Measurements from ENCODE around the gene TANGO2. TPM values are rescaled to one million over a fixed set of nuclear protein-coding genes. Genes with fewer than 3 reads are reported as not detected.

The TANGO2 gene
- total and polyA plus RNA-seq, 9 of the 15 experiments (the other 6 are each of a cell fraction or from before 2014, with no cell fraction given) = 15.5 to 94.9 (median 70.1) TPM

GRCh38 chr22:20087319-20088262 is 66.7 kb downstream of the TANGO2 start:
- POLR2A ChIA-PET = interaction anchor here (0.7 to 19.4 kb wide), 11 partner anchors 6 to 565 kb away, joined by 3 to 513 read pairs (median 4); partner anchors contain the start of genes RANBP1 and TRMT2A
- TF ChIP-seq PCBP1 (IDR thresholded peaks at IDR 0.05; ENCODE audit: low read depth, low read length, poor library complexity, severe bottlenecking) (no peak), ZFPM2 (CRISPR knock-in tag; IDR thresholded peaks at IDR 0.05) (0 out of 2 replicates have a peak, but pooled peaks have one; percentile 15), SPI1 (IDR thresholded peaks at IDR 0.05; ENCODE audit: borderline replicate concordance, low read depth, low read length) (peak; percentile 34; the same call in 1 of the 2 replicates), HLTF (IDR thresholded peaks at IDR 0.05) (no peak), WHSC1 (IDR thresholded peaks at IDR 0.05; ENCODE audit: low read length) (peak; percentile 62), STAT6 (CRISPR knock-in tag; IDR thresholded peaks at IDR 0.05) (0 out of 2 replicates have a peak, but pooled peaks have one; percentile 24), ZBTB9 (CRISPR knock-in tag; IDR thresholded peaks at IDR 0.05) (0 out of 2 replicates have a peak, but pooled peaks have one; percentile 29), ERF (CRISPR knock-in tag; IDR thresholded peaks at IDR 0.05) (peak; percentile 62; the same call in 1 of the 2 replicates), GTF2F1 (IDR thresholded peaks at IDR 0.05; ENCODE audit: low read depth, low read length) (peak; percentile 40; the same call in 1 of the 2 replicates), RBBP5 (IDR thresholded peaks at IDR 0.05; ENCODE audit: borderline replicate concordance, insufficient read depth, low read length, poor library complexity, severe bottlenecking) (peak; percentile 56), MAZ (CRISPR knock-in tag; conservative IDR thresholded peaks at IDR 0.05 in 1 of 2, IDR thresholded peaks at IDR 0.05 in 1 of 2) (0 out of 4 replicates have a peak, but pooled peaks of 1 of the 2 experiments have one; percentile 6), GTF3C2 (IDR thresholded peaks at IDR 0.05; ENCODE audit: borderline replicate concordance, extremely low read depth, insufficient read length) (no peak)

More at GRCh38 chr22:20087319-20088262, 66.7 kb downstream of the TANGO2 start:
- no peaks in the 10 kb centered on the region for H3K9me3 ChIP-seq (replicated peaks; ENCODE audit: control insufficient read depth, insufficient read depth, low read depth, low read length)
- no peak overlapping the region for H2AFZ ChIP-seq (ENCODE audit: low read depth, low read length)
- peaks cover 86% of the 10 kb centered on the region for H3K79me2 ChIP-seq (ENCODE audit: control insufficient read depth, insufficient read depth, low read length)
- FAIRE-seq (no peak), DNase-seq (ENCODE audit: extremely low read depth in 1 of 4, low spot score in 3 of 4) (no peak), ATAC-seq (no peak)
- no peak overlapping the region for H3K27ac ChIP-seq (ENCODE audit: extremely low read depth, low read depth, low read length)
- peaks cover 32% of the 10 kb centered on the region for H4K20me1 ChIP-seq (replicated peaks; ENCODE audit: control insufficient read depth, insufficient read depth, low read length)
- no peaks in the 10 kb centered on the region for H3K27me3 ChIP-seq (ENCODE audit: control insufficient read depth in 2 of 2, insufficient read depth in 2 of 2, low read length in 2 of 2)
- peaks cover 97% of the 10 kb centered on the region for H3K36me3 ChIP-seq (ENCODE audit: control insufficient read depth, insufficient read depth, low read length)
- no peak overlapping the region for H3K4me2 ChIP-seq (ENCODE audit: insufficient read depth, low read length)
- H3K9ac ChIP-seq (ENCODE audit: insufficient read depth in 1 of 2, low read depth in 2 of 2, low read length in 2 of 2) = peak overlapping the region in 1 of 2 experiments; percentile 53; a peak in 2 of 4 replicates
- no TSS peak for BruUV-seq (replicated peaks)
- CTCF ChIA-PET (ENCODE audit: low intra/inter-chr PET ratio) = interaction anchor here (0.5 kb wide), 1 partner anchor 71 kb away, joined by 3 read pairs; the partner anchor contains the start of gene ARVCF
- no peak overlapping the region for H3K4me3 ChIP-seq
- WGBS (ENCODE audit: insufficient coverage, low coverage, missing lambda C conversion rate) = 95% methylated on average over 14 of the region's 14 CpGs
- H3K4me1 ChIP-seq (replicated peaks in 1 of 2; ENCODE audit: control insufficient read depth in 2 of 2, insufficient read depth in 2 of 2, low read length in 2 of 2) = peaks cover 31 to 37% of the 10 kb centered on the region in 2 experiments
- in situ Hi-C loops (cut with MboI) (loop anchor here (5.0 kb wide), 1 partner anchor 115 kb away; no protein-coding TSS in a partner anchor), intact Hi-C loops (cut with micrococcal nuclease) (no loop called here)
- peaks cover 13% of the 10 kb centered on the region for H3K9me1 ChIP-seq (ENCODE audit: control insufficient read depth, insufficient read depth, low read length)

Measured in K562 (cell line).